Parathyroid adenoma (tissue), 2 donors: Measurements from ENCODE around the gene FGGY.

Experiments
- H2AFZ ChIP-seq: fragments of 300-600 bp; sonication (generic); one replicate; pipeline ENCODE4 v1.7.0; 2017; ENCODE audit warnings: antibody characterized with exemption, mild to moderate bottlenecking
- H3K27ac ChIP-seq: fragments of 300-600 bp; sonication (generic); one replicate; pipeline ENCODE4 v1.7.0; 2017
- H3K27me3 ChIP-seq: fragments of 300-600 bp; sonication (generic); one replicate; pipeline ENCODE4 v1.7.0; 2017; ENCODE audit warnings: low read length; ENCODE audit not compliant: control insufficient read depth, insufficient read depth
- H3K36me3 ChIP-seq: fragments of 300-600 bp; sonication (generic); one replicate; pipeline ENCODE4 v1.7.0; 2017; ENCODE audit warnings: low read length; ENCODE audit not compliant: control insufficient read depth, insufficient read depth
- H3K4me1 ChIP-seq: fragments of 300-600 bp; sonication (generic); one replicate; pipeline ENCODE4 v1.7.0; 2017; ENCODE audit warnings: control low read depth
- H3K4me2 ChIP-seq: fragments of 300-600 bp; sonication (generic); one replicate; pipeline ENCODE4 v1.7.0; 2017; ENCODE audit warnings: low read length
- H3K4me3 ChIP-seq: fragments of 300-600 bp; sonication (generic); one replicate; pipeline ENCODE4 v1.7.0; 2017; ENCODE audit warnings: low read depth, low read length
- H3K79me2 ChIP-seq: fragments of 300-600 bp; sonication (generic); one replicate; pipeline ENCODE4 v1.7.0; 2017; ENCODE audit warnings: control low read depth
- H3K9ac ChIP-seq: fragments of 300-600 bp; sonication (generic); one replicate; pipeline ENCODE4 v1.7.0; 2017; ENCODE audit warnings: mild to moderate bottlenecking
- H3K9me3 ChIP-seq: fragments of 300-600 bp; sonication (generic); one replicate; pipeline ENCODE4 v1.7.0; 2017; ENCODE audit warnings: low read length; ENCODE audit not compliant: control insufficient read depth
- CTCF ChIP-seq: fragments of 300-600 bp; sonication (generic); IDR thresholded peaks from one replicate; pipeline ENCODE4 v1.7.0; 2017; ENCODE audit warnings: antibody characterized with exemption, mild to moderate bottlenecking
- donor health status: primary hyperparathyroidism.

Gene FGGY

GRCh38 chr1:59671066-59671952 is 374.4 kb downstream of the FGGY start:
- Histone ChIP-seq H3K4me3 (no peak overlapping the region), H3K9me3 (no peaks in the 10 kb centered on the region), H3K36me3 (no peaks in the 10 kb centered on the region), H3K27me3 (no peaks in the 10 kb centered on the region), H3K4me2 (no peak overlapping the region), H3K4me1 (no peaks in the 10 kb centered on the region), H3K9ac (no peak overlapping the region), H3K27ac (no peak overlapping the region), H2AFZ (no peak overlapping the region), H3K79me2 (no peaks in the 10 kb centered on the region)
- no peak for TF ChIP-seq CTCF

DNA sequence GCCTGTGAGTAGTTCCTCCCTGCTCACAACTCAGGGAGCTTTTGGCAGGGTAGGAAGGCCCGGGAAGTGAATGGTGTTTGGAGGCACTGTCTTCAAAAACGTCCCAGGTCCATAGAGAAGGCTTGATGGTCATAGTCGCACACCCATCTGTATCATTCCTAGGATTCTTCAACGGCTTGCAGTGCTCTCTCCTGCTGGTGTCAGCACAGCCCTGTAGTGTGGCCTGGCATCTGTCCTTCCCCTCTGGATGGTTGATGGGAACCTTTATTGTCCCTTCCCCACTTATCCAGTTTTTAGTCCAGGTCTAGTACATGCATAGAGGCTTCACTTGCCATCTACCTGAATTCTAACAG is 375.0 kb downstream of the FGGY start:
- Histone ChIP-seq H3K4me3 (no peak overlapping the region), H2AFZ (no peak overlapping the region), H3K36me3 (no peaks in the 10 kb centered on the region), H3K79me2 (no peaks in the 10 kb centered on the region), H3K9me3 (no peaks in the 10 kb centered on the region), H3K4me1 (no peaks in the 10 kb centered on the region), H3K4me2 (no peak overlapping the region), H3K27ac (no peak overlapping the region), H3K27me3 (no peaks in the 10 kb centered on the region), H3K9ac (no peak overlapping the region)
- TF ChIP-seq CTCF, result no peak

DNA sequence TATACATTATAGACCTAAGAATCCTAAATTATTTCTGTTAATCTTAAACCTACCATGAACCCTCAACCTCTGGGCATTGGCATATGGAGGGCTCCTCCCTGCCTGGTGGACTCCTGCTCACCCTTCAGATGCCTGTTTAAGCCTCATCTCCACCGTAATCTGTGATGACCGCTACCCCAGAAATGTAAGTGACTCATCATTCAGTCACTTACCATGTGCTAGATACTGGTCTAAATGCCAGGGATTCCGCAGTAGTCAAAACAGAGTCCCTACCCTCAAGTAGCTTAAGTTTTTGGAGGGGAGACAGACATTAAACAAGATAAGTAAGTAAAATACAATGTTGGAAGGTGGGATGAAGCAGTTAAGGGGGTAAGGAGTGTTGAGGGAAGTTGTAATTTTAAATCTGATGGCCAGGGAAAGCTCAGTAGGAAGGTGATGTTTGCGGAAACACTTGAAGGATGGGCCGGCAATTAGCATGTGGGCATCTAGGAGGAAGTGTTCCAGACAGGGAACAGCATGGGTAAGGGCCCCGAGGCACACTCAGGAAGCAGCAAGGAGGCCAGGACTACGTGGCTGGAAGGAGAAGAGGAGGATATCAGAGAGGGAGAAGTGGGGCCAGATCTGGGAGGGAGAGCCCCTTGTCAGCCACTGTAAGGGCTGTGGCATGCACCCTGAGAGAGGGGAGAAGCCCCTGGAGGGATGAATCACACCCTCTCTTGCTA is 376.1 kb downstream of the FGGY start:
- H3K36me3 ChIP-seq, result no peaks in the 10 kb centered on the region
- no peaks in the 10 kb centered on the region for H3K9me3 ChIP-seq
- no peaks in the 10 kb centered on the region for H3K4me1 ChIP-seq
- H3K27ac ChIP-seq, result no peak overlapping the region
- H3K4me3 ChIP-seq, result no peak overlapping the region
- no peaks in the 10 kb centered on the region for H3K27me3 ChIP-seq
- H3K4me2 ChIP-seq, result no peak overlapping the region
- no peaks in the 10 kb centered on the region for H3K79me2 ChIP-seq
- no peak overlapping the region for H2AFZ ChIP-seq
- no peak for TF ChIP-seq CTCF
- no peak overlapping the region for H3K9ac ChIP-seq

- Histone ChIP-seq H3K79me2 (no peaks in the 10 kb centered on the region), H3K9me3 (no peaks in the 10 kb centered on the region), H3K36me3 (no peaks in the 10 kb centered on the region), H3K9ac (no peak overlapping the region), H3K27ac (no peak overlapping the region), H3K4me2 (no peak overlapping the region), H3K4me1 (no peaks in the 10 kb centered on the region), H3K27me3 (no peaks in the 10 kb centered on the region), H3K4me3 (no peak overlapping the region), H2AFZ (no peak overlapping the region)
- TF ChIP-seq CTCF, result no peak
These were observed 376.9 kb downstream of the FGGY start for GRCh38 chr1:59673573-59674450.
